Measurements from ENCODE around the gene NCR3LG1.

NCR3LG1 gene

GRCh38 chr11:17388609-17389210 is 37.1 kb downstream of the NCR3LG1 start, which contains the start of gene KCNJ11:
KCNJ11 (minus strand) TSS chr11:17388659; CDS start chr11:17388091, 568 bp downstream.
- Histone ChIP-seq H3F3A (ENCODE audit: control insufficient read depth, insufficient read depth) (peaks cover 8% of the 10 kb centered on the region; the same call in 1 of the 2 replicates), H3K4me3 (ENCODE audit: low read length) (peak within 1 kb of the TSS; percentile 84), H3K4me1 (ENCODE audit: control insufficient read depth, low read length) (peaks cover 56% of the 10 kb centered on the region), H3K4me2 (ENCODE audit: low read length) (peak within 1 kb of the TSS; percentile 88), H3K27ac (ENCODE audit: low read depth, low read length) (peak within 1 kb of the TSS; percentile 51), H3K36me3 (ENCODE audit: control insufficient read depth, low read length) (no peaks in the 10 kb centered on the region), H4K20me1 (ENCODE audit: control insufficient read depth, insufficient read depth, low read depth, low read length) (0 out of 2 replicates have a peak, but pooled peaks cover under 1% of the 10 kb centered on the region), H3K79me2 (ENCODE audit: control insufficient read depth, low read length) (no peaks in the 10 kb centered on the region), H3K27me3 (ENCODE audit: control insufficient read depth, low read length) (no peaks in the 10 kb centered on the region), H3K9me2 (replicated peaks; ENCODE audit: control insufficient read depth, low read length) (no peaks in the 10 kb centered on the region), H3K9me3 (ENCODE audit: control insufficient read depth, insufficient read depth, low read length) (peaks cover 5% of the 10 kb centered on the region; the same call in 1 of the 2 replicates)
- TF ChIP-seq EZH2phosphoT487 (IDR thresholded peaks at IDR 0.05; ENCODE audit: borderline replicate concordance, low read length) (no peak), CTCF (IDR thresholded peaks at IDR 0.05; ENCODE audit: low read depth, low read length, poor library complexity, severe bottlenecking) (peak; percentile 16)

GRCh38 chr11:17389211-17389956 is 37.8 kb downstream of the NCR3LG1 start:
- Histone ChIP-seq H3K9me2 (replicated peaks; ENCODE audit: control insufficient read depth, low read length) (no peaks in the 10 kb centered on the region), H3K27ac (ENCODE audit: low read depth, low read length) (peak overlapping the region; percentile 51), H3F3A (ENCODE audit: control insufficient read depth, insufficient read depth) (peaks cover 8% of the 10 kb centered on the region; the same call in 1 of the 2 replicates), H3K27me3 (ENCODE audit: control insufficient read depth, low read length) (no peaks in the 10 kb centered on the region), H3K36me3 (ENCODE audit: control insufficient read depth, low read length) (no peaks in the 10 kb centered on the region), H3K4me3 (ENCODE audit: low read length) (peak overlapping the region; percentile 84), H3K79me2 (ENCODE audit: control insufficient read depth, low read length) (no peaks in the 10 kb centered on the region), H4K20me1 (ENCODE audit: control insufficient read depth, insufficient read depth, low read depth, low read length) (no peaks in the 10 kb centered on the region), H3K4me2 (ENCODE audit: low read length) (peak overlapping the region; percentile 88), H3K9me3 (ENCODE audit: control insufficient read depth, insufficient read depth, low read length) (peaks cover 5% of the 10 kb centered on the region; the same call in 1 of the 2 replicates), H3K4me1 (ENCODE audit: control insufficient read depth, low read length) (peaks cover 56% of the 10 kb centered on the region)
- TF ChIP-seq CTCF (IDR thresholded peaks at IDR 0.05; ENCODE audit: low read depth, low read length, poor library complexity, severe bottlenecking) = peak; percentile 50
- TF ChIP-seq EZH2phosphoT487 (IDR thresholded peaks at IDR 0.05; ENCODE audit: borderline replicate concordance, low read length) = no peak

- Histone ChIP-seq H3F3A (ENCODE audit: control insufficient read depth, insufficient read depth) (peaks cover 8% of the 10 kb centered on the region; the same call in 1 of the 2 replicates), H3K9me2 (replicated peaks; ENCODE audit: control insufficient read depth, low read length) (no peaks in the 10 kb centered on the region), H3K79me2 (ENCODE audit: control insufficient read depth, low read length) (no peaks in the 10 kb centered on the region), H3K4me2 (ENCODE audit: low read length) (peak overlapping the region; percentile 88), H3K4me1 (ENCODE audit: control insufficient read depth, low read length) (peaks cover 56% of the 10 kb centered on the region), H3K4me3 (ENCODE audit: low read length) (peak overlapping the region; percentile 84), H3K27ac (ENCODE audit: low read depth, low read length) (peak overlapping the region; percentile 51), H4K20me1 (ENCODE audit: control insufficient read depth, insufficient read depth, low read depth, low read length) (no peaks in the 10 kb centered on the region), H3K27me3 (ENCODE audit: control insufficient read depth, low read length) (no peaks in the 10 kb centered on the region), H3K36me3 (ENCODE audit: control insufficient read depth, low read length) (no peaks in the 10 kb centered on the region), H3K9me3 (ENCODE audit: control insufficient read depth, insufficient read depth, low read length) (peaks cover 5% of the 10 kb centered on the region; the same call in 1 of the 2 replicates)
- TF ChIP-seq EZH2phosphoT487 (IDR thresholded peaks at IDR 0.05; ENCODE audit: borderline replicate concordance, low read length) (no peak), CTCF (IDR thresholded peaks at IDR 0.05; ENCODE audit: low read depth, low read length, poor library complexity, severe bottlenecking) (no peak)
Observed at GRCh38 chr11:17389957-17390649, 38.5 kb downstream of the NCR3LG1 start.
